NCI-H774 (cell line): ENCODE data around the gene MOB3B.
"Not testable (repeated sequence)": the region's sequence is repeated elsewhere in the genome, so short reads cannot be mapped to it uniquely, and the experiment has no call there.

Experiments used
- DNase-seq: peaks from one replicate; lab custom pipeline; 2025; lab: John Stamatoyannopoulos, UW

MOB3B gene

GRCh38 chr9:27475057-27475595, 54.5 kb downstream of the MOB3B start:
- no peak for DNase-seq

GRCh38 chr9:27474305-27474704, 55.3 kb downstream of the MOB3B start:
- no peak for DNase-seq

- DNase-seq, result no peak
Measured at GRCh38 chr9:27473111-27473529, 56.5 kb downstream of the MOB3B start.

- DNase-seq, result no peak
Measured at GRCh38 chr9:27472195-27472594, 57.4 kb downstream of the MOB3B start.

DNA sequence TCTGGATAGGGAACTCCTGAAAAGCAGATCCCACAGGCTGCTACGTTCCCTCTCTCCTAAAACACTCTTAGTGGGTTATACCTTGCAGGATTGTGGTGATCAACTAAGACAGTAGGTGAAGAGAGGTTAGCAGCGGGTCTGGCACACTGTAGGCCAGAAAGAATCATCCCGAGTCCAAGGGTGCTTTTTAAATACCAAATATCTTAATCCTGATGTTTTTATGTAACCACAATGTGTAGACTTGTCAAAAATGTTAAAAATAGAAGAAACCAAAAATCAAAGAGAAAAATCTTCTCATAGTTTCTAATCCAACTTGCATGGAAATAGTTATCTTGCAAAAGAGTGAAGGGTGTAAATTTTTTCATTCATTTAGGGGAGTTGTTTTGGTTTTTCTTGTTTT, 57.8 kb downstream of the MOB3B start:
- DNase-seq, result no peak

DNA sequence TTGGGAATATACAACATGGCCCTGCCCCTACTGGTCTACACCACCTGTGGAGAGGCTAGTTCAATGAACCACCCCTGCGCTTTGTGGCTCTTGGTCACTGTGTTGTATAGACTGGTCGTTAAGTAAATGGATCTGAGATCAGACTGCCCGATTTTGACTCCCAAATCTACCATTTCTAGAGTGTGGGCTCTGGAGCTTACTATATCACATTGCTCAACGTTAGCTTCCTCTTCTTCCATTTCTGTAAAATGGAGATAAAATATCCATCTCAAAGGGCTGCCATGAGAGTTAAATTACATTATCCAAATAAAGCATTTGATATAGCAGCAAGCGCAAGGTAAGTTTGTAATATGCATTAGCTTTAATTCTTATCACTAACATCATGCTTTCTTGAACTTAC, 58.2 kb downstream of the MOB3B start:
- DNase-seq, result no peak

DNA sequence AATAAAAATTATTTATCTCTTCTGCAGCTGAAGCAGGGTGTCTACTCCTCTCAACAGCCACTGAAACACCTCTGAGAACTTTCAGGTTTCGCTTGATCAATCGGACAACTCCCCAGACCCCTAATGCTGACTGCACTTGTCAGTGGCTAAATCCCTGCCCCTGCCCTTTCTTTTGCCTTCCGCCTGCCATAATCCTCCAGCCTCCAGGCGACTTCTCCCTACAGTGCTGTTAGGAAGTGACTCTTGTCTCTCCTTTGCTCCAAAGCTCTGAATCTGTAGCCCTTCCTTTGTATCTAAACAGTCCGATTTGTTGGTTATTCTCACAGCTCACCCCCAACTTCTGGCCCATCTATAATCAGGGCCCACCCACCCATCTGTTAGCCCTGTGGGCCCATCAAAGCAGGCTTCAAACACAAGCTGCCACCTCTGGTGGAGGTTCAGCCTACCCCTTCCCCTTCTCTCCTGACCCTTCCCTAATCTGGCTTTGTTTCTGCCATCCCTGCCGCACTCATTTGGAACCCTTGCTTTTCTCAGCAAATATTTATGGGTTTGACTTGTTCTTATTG, 59.2 kb downstream of the MOB3B start:
- DNase-seq, result no peak

GRCh38 chr9:27469550-27469949, 60.1 kb downstream of the MOB3B start:
- no peak for DNase-seq

GRCh38 chr9:27468462-27469110, 61.0 kb downstream of the MOB3B start:
- no peak for DNase-seq

- DNase-seq, result no peak
Measured at GRCh38 chr9:27468000-27468399, 61.6 kb downstream of the MOB3B start.

GRCh38 chr9:27467486-27467885, 62.1 kb downstream of the MOB3B start:
- DNase-seq, result no peak

DNA sequence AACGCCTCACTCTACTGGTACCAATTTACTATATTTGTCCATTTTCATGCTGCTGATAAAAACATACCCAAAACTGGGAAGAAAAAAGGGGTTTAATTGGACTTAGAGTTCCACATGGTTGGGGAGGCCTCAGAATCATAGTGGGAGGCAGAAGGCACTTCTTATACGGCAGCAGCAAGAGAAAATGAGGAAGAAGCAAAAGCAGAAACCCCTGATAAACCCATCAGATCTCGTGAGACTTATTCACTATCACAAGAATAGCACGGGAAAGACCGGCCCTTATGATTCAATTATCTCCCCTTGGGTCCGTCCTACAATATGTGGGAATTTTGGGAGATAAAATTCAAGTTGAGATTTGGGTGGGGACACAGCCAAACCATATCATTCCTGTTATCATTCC, 63.1 kb downstream of the MOB3B start:
- DNase-seq, result not testable (repeated sequence)

DNA sequence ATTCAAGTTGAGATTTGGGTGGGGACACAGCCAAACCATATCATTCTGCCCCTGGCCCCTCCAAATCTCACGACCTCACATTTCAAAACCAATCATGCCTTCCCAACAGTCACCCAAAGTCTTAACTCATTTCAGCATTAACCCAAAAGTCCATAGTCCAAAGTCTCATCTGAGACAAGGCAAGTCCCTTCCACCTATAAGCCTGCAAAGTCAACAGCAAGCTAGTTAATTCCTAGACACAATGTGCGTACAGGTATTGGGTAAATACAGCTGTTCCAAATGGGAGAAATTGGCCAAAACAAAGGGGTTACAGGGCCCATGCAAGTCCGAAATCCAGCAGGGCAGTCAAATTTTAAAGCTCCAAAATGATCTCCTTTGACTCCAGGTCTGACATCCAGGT, 64.7 kb downstream of the MOB3B start:
- not testable (repeated sequence) for DNase-seq

DNA sequence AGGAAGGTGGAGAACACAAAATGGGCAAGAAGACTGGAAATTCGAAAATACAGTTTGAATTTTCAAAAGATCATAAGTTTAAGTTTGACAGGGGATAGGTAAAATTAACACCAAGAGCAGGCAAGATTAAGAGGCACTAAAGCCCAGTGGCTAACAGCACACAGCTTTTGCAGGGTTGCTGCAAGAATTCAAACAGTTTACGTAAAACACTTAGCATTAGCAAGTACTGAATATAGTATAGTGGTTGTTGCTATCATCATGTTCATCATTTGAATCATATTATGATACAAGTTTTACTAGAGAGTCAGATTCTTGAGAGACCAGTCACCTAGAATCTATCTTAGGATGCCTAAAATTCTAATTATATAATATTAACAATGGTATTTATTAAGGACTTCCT, 66.8 kb downstream of the MOB3B start:
- DNase-seq, result no peak

DNA sequence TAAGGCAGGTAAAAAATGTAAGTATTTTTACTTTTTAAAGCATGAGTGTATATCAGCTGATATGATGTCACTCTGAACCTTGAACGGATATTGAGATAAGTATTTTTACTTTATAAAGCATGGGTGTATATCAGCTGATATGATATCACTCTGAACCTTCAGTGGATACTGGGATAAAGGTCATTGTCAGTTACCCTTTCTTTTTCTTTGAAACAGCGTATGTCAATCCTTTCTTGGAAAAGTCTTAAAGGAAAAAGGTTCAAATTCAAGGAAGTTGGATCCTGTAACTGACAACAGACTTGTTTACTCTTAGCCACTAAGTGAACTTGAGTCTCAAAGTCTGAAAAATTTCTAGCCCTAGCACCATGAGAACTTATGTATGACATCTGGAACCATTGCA, 67.2 kb downstream of the MOB3B start:
- DNase-seq, result no peak

- no peak for DNase-seq
Measured at GRCh38 chr9:27460226-27461023, 69.2 kb downstream of the MOB3B start.

- DNase-seq, result no peak
Measured at GRCh38 chr9:27457445-27457844, 72.2 kb downstream of the MOB3B start.

GRCh38 chr9:27453860-27454553, 75.6 kb downstream of the MOB3B start:
- no peak for DNase-seq

- no peak for DNase-seq
Measured at GRCh38 chr9:27451207-27451797, 78.3 kb downstream of the MOB3B start.

GRCh38 chr9:27450752-27451151, 78.9 kb downstream of the MOB3B start:
- no peak for DNase-seq

DNA sequence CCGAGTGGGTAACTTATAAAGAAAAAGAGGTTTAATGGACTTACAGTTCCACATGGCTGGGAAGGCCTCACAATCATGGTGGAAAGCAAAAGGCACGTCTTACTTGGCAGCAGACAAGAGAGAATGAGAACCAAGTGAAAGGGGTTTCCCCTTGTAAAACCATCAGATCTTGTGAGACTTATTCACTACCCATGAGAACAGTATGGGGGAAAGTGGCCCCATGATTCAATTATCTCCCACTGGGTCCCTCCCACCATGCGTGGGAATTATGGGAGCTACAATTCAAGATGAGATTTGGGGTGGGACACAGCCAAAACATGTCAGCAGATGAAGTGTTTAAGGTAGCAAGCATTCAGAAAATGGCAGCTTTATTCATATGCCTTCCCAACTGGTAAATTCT, 81.3 kb downstream of the MOB3B start:
- DNase-seq, result not testable (repeated sequence)
